Endometrium (tissue), 2 donors: ENCODE measurements around the gene BCL7B.
"Not testable (repeated sequence)": the region's sequence is repeated elsewhere in the genome, so short reads cannot be mapped to it uniquely, and the experiment has no call there.

Source experiments
- FAIRE-seq: peaks from 2 replicates; lab custom pipeline; 2012; peaks lifted over from hg19 to GRCh38; lab: Jason Lieb, UNC
- donor health status: control.
- donor health status: control.

The BCL7B gene

GRCh38 chr7:73495507-73495906 is 62.0 kb downstream of the BCL7B start:
- not testable (repeated sequence) for FAIRE-seq

- no peak for FAIRE-seq
These were observed 67.5 kb downstream of the BCL7B start for GRCh38 chr7:73489976-73490375.

- FAIRE-seq = peak; percentile 4
These were observed 70.0 kb downstream of the BCL7B start for GRCh38 chr7:73487486-73487885.
